Esophagus squamous epithelium (tissue), 5 donors: Measurements from ENCODE around the gene MARCHF10. TPM values are rescaled to one million over a fixed set of nuclear protein-coding genes. Genes with fewer than 3 reads are reported as not detected.

Experiments used
- DNase-seq: peaks from one replicate; lab custom pipeline; 2025; lab: John Stamatoyannopoulos, UW
- H3K27ac ChIP-seq, 4 donors: fragments of 200-600 bp; sonication (generic); one replicate each; pipeline ENCODE4 v1.5.1; 2016 to 2019; ENCODE audit warnings: mild to moderate bottlenecking in 1 of 4
- H3K27me3 ChIP-seq, 4 donors: fragments of 200-600 bp; sonication (generic); 1 replicate in 3 of 4; 2 replicates in 1 of 4; pipeline versions ENCODE4 v1.5.1 to v1.6.0; 2017 to 2021; ENCODE audit warnings: antibody characterized with exemption in 1 of 4
- H3K36me3 ChIP-seq, 3 donors: fragments of 200-600 bp; sonication (generic); one replicate each; pipeline ENCODE4 v1.5.1; 2016 to 2019
- H3K4me1 ChIP-seq, 3 donors: fragments of 200-600 bp; sonication (generic); one replicate each; pipeline ENCODE4 v1.5.1; 2017 to 2019
- H3K4me3 ChIP-seq, 4 donors: fragments of 200-600 bp; sonication (generic); 1 replicate in 3 of 4; 2 replicates in 1 of 4; pipeline ENCODE4 v1.5.1; 2016 to 2019; ENCODE audit warnings: mild to moderate bottlenecking in 2 of 4, moderate library complexity in 1 of 4
- H3K9me3 ChIP-seq, 3 donors: fragments of 200-600 bp; sonication (generic); one replicate each; pipeline ENCODE4 v1.5.1; 2016 to 2019
- CTCF ChIP-seq, 6 experiments: fragments of 450-650 bp in 4 of 6; fragments of 200-600 bp in 2 of 6; sonication (generic) in 2 of 6; IDR thresholded peaks; one replicate each; pipeline ENCODE4 v1.5.1; 2016 to 2019; ENCODE audit warnings: antibody characterized with exemption in 6 of 6, mild to moderate bottlenecking in 4 of 6, moderate library complexity in 4 of 6
- POLR2A ChIP-seq, 4 donors: fragments of 450-650 bp; IDR thresholded peaks; one replicate each; pipeline ENCODE4 v1.6.1; 2017; ENCODE audit warnings: antibody characterized with exemption in 4 of 4, mild to moderate bottlenecking in 4 of 4, moderate library complexity in 3 of 4
- WGBS, 2 donors: methylation state at CpG; one replicate each; pipeline ENCODE4 v1.1.5; 2018; 5-methylcytosine and 5-hydroxymethylcytosine counted together
- intact Hi-C: fragments of 100-400 bp; cut with DNase I; formaldehyde crosslinking; loops from one replicate; pipeline ENCODE4 v1.15.0; 2022
- total RNA-seq, 4 donors: library from RNA; depleted of rRNA; stranded (reverse); fragments of >200 nt; gene quantifications; one replicate each; pipeline ENCODE4 v1.1.0, GENCODE V29; 2016
- donor health status: DM: yes; HTN: yes; CAD: no.

MARCHF10 gene
- total RNA-seq, 4 donors from 2014 or later, result not detected

DNA sequence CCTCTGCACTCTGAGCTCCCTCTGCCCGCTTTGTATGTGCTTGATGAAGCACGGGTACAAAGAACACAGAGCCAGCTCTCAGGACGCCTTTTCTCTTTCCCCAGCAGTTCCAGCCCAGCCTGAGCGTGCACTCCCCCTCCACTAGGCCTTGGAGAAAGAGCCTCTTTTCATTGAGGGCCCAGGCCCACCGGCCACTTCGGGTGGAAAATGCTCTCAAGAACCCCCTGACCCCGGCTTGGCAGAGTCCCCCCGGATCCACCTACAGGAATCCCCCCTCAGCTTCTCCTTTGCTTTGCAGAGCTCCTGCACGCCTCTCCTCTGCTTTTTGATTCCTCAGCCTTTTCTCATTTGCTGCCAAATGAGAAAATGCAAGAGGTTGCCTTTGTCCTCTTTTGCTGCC, 150.4 kb downstream of the MARCHF10 start:
- H3K9me3 ChIP-seq, result no peaks in the 10 kb centered on the region
- 85 to 88% methylated on average over 8 to 9 of the region's 9 CpGs for WGBS, 2 donors
- no peak overlapping the region for H3K27ac ChIP-seq
- H3K36me3 ChIP-seq, result peaks cover 0 to 5% (median 0%) of the 10 kb centered on the region in 3 donors
- H3K27me3 ChIP-seq, result no peaks in the 10 kb centered on the region
- no peak for DNase-seq
- no peak for TF ChIP-seq CTCF (IDR thresholded peaks at IDR 0.05)
- TF ChIP-seq POLR2A (IDR thresholded peaks at IDR 0.05), result no peak
- no peak overlapping the region for H3K4me3 ChIP-seq
- intact Hi-C loops, result no loop called here
- peaks cover 15 to 25% (median 15%) of the 10 kb centered on the region in 3 donors for H3K4me1 ChIP-seq

- H3K9me3 ChIP-seq, result no peaks in the 10 kb centered on the region
Observed at GRCh38 chr17:62657145-62657665, 150.9 kb downstream of the MARCHF10 start.

GRCh38 chr17:62656446-62656845, 151.7 kb downstream of the MARCHF10 start:
- Histone ChIP-seq H3K4me3 (no peak overlapping the region), H3K27me3 (no peaks in the 10 kb centered on the region), H3K4me1 (peaks cover 18 to 37% (median 26%) of the 10 kb centered on the region in 3 donors), H3K36me3 (peaks cover 0 to 5% (median 0%) of the 10 kb centered on the region in 3 donors), H3K27ac (no peak overlapping the region), H3K9me3 (no peaks in the 10 kb centered on the region)
- DNase-seq, result no peak
- intact Hi-C loops, result no loop called here
- no peak for TF ChIP-seq CTCF (IDR thresholded peaks at IDR 0.05)
- TF ChIP-seq POLR2A (IDR thresholded peaks at IDR 0.05), result no peak
- WGBS, 2 donors, result 50 to 63% methylated on average over 1 of the region's 1 CpG

More at GRCh38 chr17:62657145-62657665, 150.9 kb downstream of the MARCHF10 start:
- Histone ChIP-seq H3K27ac (no peak overlapping the region), H3K4me1 (peaks cover 16 to 30% (median 18%) of the 10 kb centered on the region in 3 donors), H3K4me3 (no peak overlapping the region), H3K27me3 (no peaks in the 10 kb centered on the region), H3K36me3 (peaks cover 0 to 5% (median 0%) of the 10 kb centered on the region in 3 donors)
- intact Hi-C loops, result no loop called here
- 95 to 100% methylated on average over 3 of the region's 3 CpGs for WGBS, 2 donors
- TF ChIP-seq POLR2A (IDR thresholded peaks at IDR 0.05), result no peak
- no peak for TF ChIP-seq CTCF (IDR thresholded peaks at IDR 0.05)
- DNase-seq, result no peak

DNA sequence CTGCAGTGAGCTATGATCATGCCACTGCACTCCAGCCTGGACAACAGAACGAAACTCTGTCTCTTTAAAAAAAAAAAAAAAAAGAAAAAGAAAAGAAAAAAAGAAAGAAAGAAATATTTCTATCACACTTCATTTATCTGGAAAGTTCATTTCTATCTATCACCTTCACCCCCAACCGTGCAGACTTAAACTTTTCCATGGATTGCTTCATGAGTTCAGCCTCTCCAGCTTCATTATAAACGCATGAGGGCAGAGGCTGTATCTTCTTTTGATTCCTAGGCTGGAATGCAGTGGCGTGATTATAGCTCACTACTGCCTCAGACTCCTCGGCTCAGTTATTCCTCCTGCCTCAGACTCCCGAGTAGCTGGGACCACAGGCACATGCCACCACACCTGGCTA, 152.5 kb downstream of the MARCHF10 start:
- intact Hi-C loops, result no loop called here
- no peak overlapping the region for H3K4me3 ChIP-seq
- no peak overlapping the region for H3K27ac ChIP-seq
- no peak for DNase-seq
- WGBS, 2 donors, result 85% methylated on average over 6 of the region's 6 CpGs
- TF ChIP-seq POLR2A (IDR thresholded peaks at IDR 0.05) (no peak), CTCF (IDR thresholded peaks at IDR 0.05) (no peak)
- no peaks in the 10 kb centered on the region for H3K27me3 ChIP-seq
- H3K36me3 ChIP-seq, result peaks cover 0 to 5% (median 0%) of the 10 kb centered on the region in 3 donors
- H3K9me3 ChIP-seq, result no peaks in the 10 kb centered on the region
- H3K4me1 ChIP-seq, result peaks cover 18 to 42% (median 27%) of the 10 kb centered on the region in 3 donors

DNA sequence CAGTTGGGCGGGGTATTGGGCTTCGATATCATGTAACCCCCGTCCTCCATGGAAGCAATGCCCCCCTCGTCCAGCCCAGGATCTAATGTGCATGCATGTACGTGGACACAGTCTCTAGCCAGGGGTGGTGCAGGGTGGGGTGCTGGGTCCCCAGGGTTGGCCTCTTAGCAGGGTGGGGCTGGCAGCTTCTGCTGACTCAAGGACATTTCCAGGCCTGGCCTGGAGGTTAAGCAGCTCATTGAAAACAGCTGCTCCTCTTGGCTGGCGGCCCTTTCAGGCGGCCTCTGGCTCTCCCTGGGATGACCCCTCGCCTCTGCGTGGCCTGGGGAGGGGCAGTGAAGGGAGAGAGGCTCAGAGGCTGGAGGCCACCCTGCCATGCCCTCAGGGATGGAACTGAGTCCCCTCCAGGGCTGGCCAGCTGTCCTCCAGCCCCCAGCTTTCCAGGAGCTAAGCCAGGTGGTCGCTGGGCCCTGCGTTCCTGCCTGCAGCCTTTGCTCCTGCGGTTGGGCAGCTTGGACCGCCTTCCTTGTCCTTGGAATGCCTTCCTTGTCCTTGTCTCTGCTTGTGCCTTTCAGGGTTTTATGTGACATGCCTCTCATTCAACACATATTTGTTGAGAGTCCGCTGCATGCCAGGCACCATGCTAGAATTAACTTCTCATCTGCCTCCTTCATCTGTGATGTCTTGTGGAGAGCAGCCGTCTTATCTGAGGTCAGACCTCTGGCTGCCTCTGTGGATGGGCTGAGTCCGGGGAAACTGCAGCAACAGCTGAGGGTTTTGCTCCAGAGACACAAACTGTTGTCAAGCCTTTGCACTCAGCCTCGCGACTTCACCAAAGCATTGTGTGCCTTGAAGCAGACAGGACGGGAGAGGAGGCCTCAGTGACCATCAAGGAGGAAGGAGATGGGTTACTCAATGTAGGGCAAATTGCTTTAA, 154.0 kb downstream of the MARCHF10 start:
- H3K27ac ChIP-seq, result peak overlapping the region; percentile 24 to 84 (median 78)
- intact Hi-C loops, result no loop called here
- TF ChIP-seq POLR2A (IDR thresholded peaks at IDR 0.05) (no peak), CTCF (IDR thresholded peaks at IDR 0.05) (no peak)
- H3K9me3 ChIP-seq, result no peaks in the 10 kb centered on the region
- no peak for DNase-seq
- no peaks in the 10 kb centered on the region for H3K27me3 ChIP-seq
- peaks cover 0 to 5% (median 0%) of the 10 kb centered on the region in 3 donors for H3K36me3 ChIP-seq
- no peak overlapping the region for H3K4me3 ChIP-seq
- H3K4me1 ChIP-seq, result peaks cover 18 to 41% (median 27%) of the 10 kb centered on the region in 3 donors
- WGBS, 2 donors, result 53 to 69% methylated on average over 12 of the region's 19 CpGs
